Breast epithelium (tissue), 3 donors: ENCODE measurements around the gene HDAC6.

Experiments
- CTCF ChIP-seq, 3 donors: fragments of 450-650 bp; IDR thresholded peaks; one replicate each; pipeline ENCODE4 v1.5.1; 2016 to 2017; ENCODE audit warnings: antibody characterized with exemption in 3 of 3, mild to moderate bottlenecking in 3 of 3, moderate library complexity in 3 of 3
- POLR2A ChIP-seq: fragments of 450-650 bp; IDR thresholded peaks from one replicate; pipeline ENCODE4 v1.6.1; 2016; ENCODE audit warnings: antibody characterized with exemption, mild to moderate bottlenecking, moderate library complexity

- no peak for TF ChIP-seq POLR2A
- no peak for TF ChIP-seq CTCF (IDR thresholded peaks at IDR 0.05)
Measured at GRCh38 chrX:48827654-48827968, 25.7 kb downstream of the HDAC6 start.
